Vagina (tissue), 2 donors: Measurements from ENCODE around the gene KANK4. TPM values are rescaled to one million over a fixed set of nuclear protein-coding genes. Genes with fewer than 3 reads are reported as not detected.

ENCODE experiments used
- DNase-seq, 2 donors: peaks; one replicate each; pipeline ENCODE4 v3.0.0-alpha.2; 2017; ENCODE audit errors: extremely low spot score in 2 of 2
- H3K27ac ChIP-seq: fragments of 200-600 bp; sonication (generic); one replicate; pipeline ENCODE4 v1.5.1; 2019
- H3K27me3 ChIP-seq: fragments of 200-600 bp; sonication (generic); one replicate; pipeline ENCODE4 v1.5.1; 2019
- H3K36me3 ChIP-seq, 2 donors: fragments of 200-600 bp; sonication (generic); one replicate each; pipeline ENCODE4 v1.5.1; 2017 to 2019
- H3K4me1 ChIP-seq: fragments of 200-600 bp; sonication (generic); one replicate; pipeline ENCODE4 v1.5.1; 2019
- H3K4me3 ChIP-seq, 2 donors: fragments of 200-600 bp; sonication (generic); 1 replicate in 1 of 2; 2 replicates in 1 of 2; pipeline ENCODE4 v1.5.1; 2016 to 2019
- H3K9me3 ChIP-seq: fragments of 200-600 bp; sonication (generic); one replicate; pipeline ENCODE4 v1.5.1; 2019
- POLR2A ChIP-seq, 2 donors: fragments of 450-650 bp; IDR thresholded peaks; one replicate each; pipeline ENCODE4 v1.6.1; 2017; ENCODE audit warnings: antibody characterized with exemption in 2 of 2, mild to moderate bottlenecking in 2 of 2, moderate library complexity in 2 of 2
- POLR2AphosphoS5 ChIP-seq, 2 donors: sonication (generic); formaldehyde crosslinking; IDR thresholded peaks; one replicate each; pipeline ENCODE4 v1.9.0; 2017; ENCODE audit warnings: antibody characterized with exemption in 2 of 2, mild to moderate bottlenecking in 2 of 2, low read depth in 1 of 2; ENCODE audit not compliant: insufficient read depth in 1 of 2
- intact Hi-C: fragments of 100-400 bp; cut with DNase I; formaldehyde crosslinking; loops from one replicate; pipeline ENCODE4 v1.15.1; 2023
- total RNA-seq: library from RNA; depleted of rRNA; stranded (reverse); fragments of >200 nt; gene quantifications from one replicate; pipeline ENCODE4 v1.2.3, GENCODE V29; 2016
- TF ChIP-seq, protein P1 (sequence below), 3 experiments: fragments of 450-650 bp in 2 of 3; fragments of 200-600 bp in 1 of 3; sonication (generic) in 1 of 3; IDR thresholded peaks; one replicate each; pipeline ENCODE4 v1.5.1; 2017 to 2019; ENCODE audit warnings: antibody characterized with exemption in 3 of 3, mild to moderate bottlenecking in 2 of 3, moderate library complexity in 2 of 3

Gene KANK4
- total RNA-seq, 1 donor from 2014 or later = 1.2 TPM

DNA sequence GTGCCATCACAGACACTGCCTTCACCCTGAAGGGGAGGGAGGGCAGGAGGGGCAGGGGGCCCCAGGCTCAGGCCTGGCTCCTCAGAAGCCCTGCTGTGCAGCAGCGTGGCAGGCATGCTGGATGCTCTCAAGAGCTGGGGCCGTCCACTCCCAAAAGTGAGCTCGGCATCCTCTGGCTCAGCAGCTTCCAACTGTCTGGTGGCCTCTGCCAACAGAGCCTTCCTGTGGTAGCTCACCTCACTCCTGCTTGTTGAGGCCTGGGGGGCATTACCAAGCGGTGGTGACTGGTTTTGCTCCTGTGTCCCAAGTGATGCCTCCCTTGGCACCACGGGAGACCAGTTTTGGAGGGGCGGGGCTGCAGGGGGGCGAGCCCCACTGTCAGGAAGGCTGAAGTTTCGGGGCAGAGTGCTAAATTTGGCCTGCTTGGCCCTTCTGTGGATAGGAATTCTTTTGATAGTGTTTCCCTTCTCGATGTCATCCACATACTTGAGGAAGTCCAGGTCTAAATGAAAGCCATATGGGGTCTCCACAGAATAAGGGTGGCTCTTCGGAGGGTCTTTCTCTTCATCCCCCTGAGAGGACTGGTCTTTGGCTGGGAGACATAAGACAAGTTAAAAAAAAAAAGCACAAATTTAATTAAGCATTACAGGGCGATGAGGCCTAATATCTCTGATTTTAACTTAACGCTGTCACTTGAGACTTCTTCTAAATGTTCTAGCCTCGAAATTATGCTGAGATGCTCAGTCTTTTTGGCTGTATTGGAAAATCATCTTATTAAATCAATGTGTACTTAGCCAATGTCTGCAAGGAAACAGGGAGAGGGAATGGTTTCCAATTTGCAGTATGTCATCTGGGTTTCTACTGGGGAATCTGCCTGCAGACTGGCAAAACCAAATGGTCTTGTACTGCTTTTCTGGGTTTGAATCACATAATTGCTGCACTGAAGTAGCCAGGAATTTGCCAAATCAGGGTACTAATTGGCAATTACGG, 44.4 kb downstream of the KANK4 start:
- Histone ChIP-seq H3K4me3 (no peak overlapping the region), H3K27ac (peak overlapping the region; percentile 21), H3K9me3 (no peaks in the 10 kb centered on the region), H3K36me3 (no peaks in the 10 kb centered on the region), H3K4me1 (no peaks in the 10 kb centered on the region), H3K27me3 (no peaks in the 10 kb centered on the region)
- intact Hi-C loops = no loop called here
- no peak for DNase-seq
- TF ChIP-seq POLR2A (IDR thresholded peaks at IDR 0.05) = no peak
- TF ChIP-seq, protein P1, sequence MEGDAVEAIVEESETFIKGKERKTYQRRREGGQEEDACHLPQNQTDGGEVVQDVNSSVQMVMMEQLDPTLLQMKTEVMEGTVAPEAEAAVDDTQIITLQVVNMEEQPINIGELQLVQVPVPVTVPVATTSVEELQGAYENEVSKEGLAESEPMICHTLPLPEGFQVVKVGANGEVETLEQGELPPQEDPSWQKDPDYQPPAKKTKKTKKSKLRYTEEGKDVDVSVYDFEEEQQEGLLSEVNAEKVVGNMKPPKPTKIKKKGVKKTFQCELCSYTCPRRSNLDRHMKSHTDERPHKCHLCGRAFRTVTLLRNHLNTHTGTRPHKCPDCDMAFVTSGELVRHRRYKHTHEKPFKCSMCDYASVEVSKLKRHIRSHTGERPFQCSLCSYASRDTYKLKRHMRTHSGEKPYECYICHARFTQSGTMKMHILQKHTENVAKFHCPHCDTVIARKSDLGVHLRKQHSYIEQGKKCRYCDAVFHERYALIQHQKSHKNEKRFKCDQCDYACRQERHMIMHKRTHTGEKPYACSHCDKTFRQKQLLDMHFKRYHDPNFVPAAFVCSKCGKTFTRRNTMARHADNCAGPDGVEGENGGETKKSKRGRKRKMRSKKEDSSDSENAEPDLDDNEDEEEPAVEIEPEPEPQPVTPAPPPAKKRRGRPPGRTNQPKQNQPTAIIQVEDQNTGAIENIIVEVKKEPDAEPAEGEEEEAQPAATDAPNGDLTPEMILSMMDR (IDR thresholded peaks at IDR 0.05) = no peak

GRCh38 chr1:62273953-62274352, 45.3 kb downstream of the KANK4 start:
- Histone ChIP-seq H3K27me3 (no peaks in the 10 kb centered on the region), H3K4me3 (no peak overlapping the region), H3K4me1 (no peaks in the 10 kb centered on the region), H3K27ac (no peak overlapping the region), H3K9me3 (no peaks in the 10 kb centered on the region), H3K36me3 (no peaks in the 10 kb centered on the region)
- TF ChIP-seq POLR2AphosphoS5 (IDR thresholded peaks at IDR 0.05; ENCODE audit: insufficient read depth in 1 of 2, low read depth in 1 of 2) = no peak
- TF ChIP-seq, protein P1 (IDR thresholded peaks at IDR 0.05) = no peak
- DNase-seq = no peak
- intact Hi-C loops = no loop called here

- Histone ChIP-seq H3K27ac (no peak overlapping the region), H3K4me1 (no peaks in the 10 kb centered on the region), H3K36me3 (no peaks in the 10 kb centered on the region), H3K4me3 (no peak overlapping the region), H3K9me3 (no peaks in the 10 kb centered on the region), H3K27me3 (no peaks in the 10 kb centered on the region)
- TF ChIP-seq, protein P1 (IDR thresholded peaks at IDR 0.05) = no peak
- no peak for TF ChIP-seq POLR2AphosphoS5 (IDR thresholded peaks at IDR 0.05; ENCODE audit: insufficient read depth in 1 of 2, low read depth in 1 of 2)
- no peak for TF ChIP-seq POLR2A (IDR thresholded peaks at IDR 0.05)
- no peak for DNase-seq
- intact Hi-C loops = no loop called here
Observed at GRCh38 chr1:62271948-62272728, 47.1 kb downstream of the KANK4 start.

DNA sequence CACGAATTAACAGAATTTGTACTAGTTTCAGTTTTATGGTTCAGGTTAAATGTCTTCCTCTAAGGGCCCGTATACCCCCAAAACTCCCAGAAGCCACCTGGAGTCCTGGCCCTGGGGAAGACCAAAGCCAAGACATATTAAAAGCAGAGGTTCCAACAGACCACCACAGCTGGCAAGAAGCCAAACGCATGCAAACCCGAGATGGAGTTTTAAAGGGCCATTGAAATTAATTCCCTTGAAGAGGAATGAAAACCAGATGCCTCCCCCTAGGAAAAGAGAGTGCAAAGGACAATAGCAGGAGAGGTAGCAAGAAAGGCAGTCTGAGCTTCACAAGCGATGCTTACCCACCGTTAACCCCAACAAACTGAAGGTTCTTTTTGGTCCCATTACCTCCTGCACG, 48.1 kb downstream of the KANK4 start:
- Histone ChIP-seq H3K9me3 (no peaks in the 10 kb centered on the region), H3K27me3 (no peaks in the 10 kb centered on the region), H3K36me3 (no peaks in the 10 kb centered on the region), H3K4me1 (no peaks in the 10 kb centered on the region), H3K4me3 (no peak overlapping the region), H3K27ac (no peak overlapping the region)
- DNase-seq = no peak
- intact Hi-C loops = no loop called here
- TF ChIP-seq, protein P1 (IDR thresholded peaks at IDR 0.05) = no peak
- no peak for TF ChIP-seq POLR2A (IDR thresholded peaks at IDR 0.05)
- no peak for TF ChIP-seq POLR2AphosphoS5 (IDR thresholded peaks at IDR 0.05; ENCODE audit: insufficient read depth in 1 of 2, low read depth in 1 of 2)
